GM12878 (cell line): ENCODE data around the gene SAP30L. TPM values are rescaled to one million over a fixed set of nuclear protein-coding genes. Genes with fewer than 3 reads are reported as not detected.

Source experiments
- ATAC-seq: fragments of 200-7000 bp; cut with Tn5 transposase; 3 replicates; pipeline ENCODE4 v1.9.1; 2020; ENCODE audit warnings: mild to moderate bottlenecking, moderate library complexity
- BruUV-seq: library from RNA; stranded (reverse); fragments of 400-500 nt; replicated peaks from 2 replicates; lab custom pipeline; 2021; lab: Mats Ljungman, UMichigan
- CTCF ChIA-PET: fragments of 300-600 bp; sonication (Branson Sonifier 250); formaldehyde crosslinking; extraction: SDS; loops from one replicate; lab custom pipeline; 2021; ENCODE audit warnings: inconsistent platforms; lab: Yijun Ruan, JAX
- POLR2A ChIA-PET: fragments of 350-600 bp; formaldehyde crosslinking; extraction: SDS; loops from one replicate; lab custom pipeline; 2021; ENCODE audit warnings: inconsistent platforms; lab: Charles Lee
- RAD21 ChIA-PET: fragments of 300-600 bp; sonication (Branson Sonifier 250); formaldehyde crosslinking; loops from one replicate; lab custom pipeline; 2023; ENCODE audit warnings: antibody characterized with exemption; ENCODE audit not compliant: unreplicated experiment; lab: Charles Lee
- SMC1A ChIA-PET: fragments of 300-600 bp; sonication (Branson Sonifier 250); formaldehyde crosslinking; loops from one replicate; lab custom pipeline; 2023; ENCODE audit not compliant: unreplicated experiment, uncharacterized antibody; lab: Charles Lee
- DNase-seq: peaks from one replicate; pipeline ENCODE4 v3.0.0-alpha.2; 2011; ENCODE audit warnings: low read depth, low spot score
- FAIRE-seq: peaks from 3 replicates; lab custom pipeline; 2011; peaks lifted over from hg19 to GRCh38; lab: Jason Lieb, UNC
- H2AFZ ChIP-seq: 2 replicates; pipeline ENCODE4 v1.6.0; 2011; ENCODE audit warnings: low read depth, low read length, control low read depth; ENCODE audit not compliant: control insufficient read depth
- H3K27ac ChIP-seq: 2 replicates; pipeline ENCODE4 v1.5.1; 2011; ENCODE audit warnings: control low read depth; ENCODE audit not compliant: control insufficient read depth, insufficient read depth
- H3K27me3 ChIP-seq, 2 experiments: replicated peaks in 1 of 2; 2 replicates each; pipeline versions ENCODE4 v1.6.0 to v1.6.1; 2011; ENCODE audit warnings: low read length in 1 of 2; ENCODE audit not compliant: control insufficient read depth in 2 of 2, insufficient read depth in 2 of 2
- H3K36me3 ChIP-seq, 2 experiments: 2 replicates each; pipeline ENCODE4 v1.5.1; 2011; ENCODE audit warnings: low read length in 1 of 2; ENCODE audit not compliant: control insufficient read depth in 2 of 2, insufficient read depth in 2 of 2
- H3K4me1 ChIP-seq: 2 replicates; pipeline ENCODE4 v1.6.1; 2011; ENCODE audit warnings: mild to moderate bottlenecking, low read length, moderate library complexity, mixed read lengths; ENCODE audit not compliant: control insufficient read depth, insufficient read depth
- H3K4me2 ChIP-seq: 2 replicates; pipeline ENCODE4 v1.6.0; 2011; ENCODE audit warnings: control low read depth; ENCODE audit not compliant: control insufficient read depth, insufficient read depth
- H3K4me3 ChIP-seq: fragments of 200-600 bp; sonication (generic); 2 replicates; pipeline ENCODE4 v1.5.1; 2016
- H3K79me2 ChIP-seq: 2 replicates; pipeline ENCODE4 v1.6.0; 2011; ENCODE audit warnings: low read length; ENCODE audit not compliant: control insufficient read depth, insufficient read depth
- H3K9ac ChIP-seq: 2 replicates; pipeline ENCODE4 v1.8.0; 2011; ENCODE audit warnings: low read length, control low read depth, mixed read lengths; ENCODE audit not compliant: control insufficient read depth, insufficient read depth
- H3K9me3 ChIP-seq: replicated peaks from 3 replicates; pipeline ENCODE4 v1.5.1; 2011; ENCODE audit warnings: mild to moderate bottlenecking, low read length; ENCODE audit not compliant: control insufficient read depth, insufficient read depth
- H4K20me1 ChIP-seq: 2 replicates; pipeline ENCODE4 v1.6.0; 2011; ENCODE audit not compliant: control insufficient read depth, insufficient read depth
- BMI1 ChIP-seq: fragments of 450-650 bp; IDR thresholded peaks from 2 replicates; pipeline ENCODE4 v1.6.1; 2016; ENCODE audit warnings: mild to moderate bottlenecking, moderate library complexity, borderline replicate concordance
- FOXM1 ChIP-seq: IDR thresholded peaks from 2 replicates; pipeline ENCODE4 v1.6.1; 2012; ENCODE audit warnings: low read depth, mild to moderate bottlenecking, inconsistent platforms, low read length, moderate library complexity
- MTA2 ChIP-seq: fragments of 450-650 bp; IDR thresholded peaks from 2 replicates; pipeline ENCODE4 v1.6.1; 2016; ENCODE audit warnings: low read depth, mild to moderate bottlenecking, moderate library complexity
- RAD21 ChIP-seq: IDR thresholded peaks from 2 replicates; pipeline ENCODE4 v1.6.1; 2011; ENCODE audit warnings: mild to moderate bottlenecking, low read depth, low read length, moderate library complexity; ENCODE audit not compliant: insufficient read depth
- SMC3 ChIP-seq: IDR thresholded peaks from 2 replicates; pipeline ENCODE4 v1.6.1; 2011; ENCODE audit warnings: low read length, improper control_type of control experiment, borderline replicate concordance
- ZNF217 ChIP-seq: fragments of 450-650 bp; IDR thresholded peaks from 2 replicates; pipeline ENCODE4 v1.6.1; 2017; ENCODE audit warnings: antibody characterized with exemption, mild to moderate bottlenecking
- whole genome bisulfite sequencing: methylation state at CpG from one replicate; pipeline ENCODE4 v1.1.6; 2016; ENCODE audit warnings: low lambda C conversion rate; ENCODE audit not compliant: insufficient replicate concordance, insufficient coverage; ENCODE audit errors: missing lambda C conversion rate; 5-methylcytosine and 5-hydroxymethylcytosine counted together
- in situ Hi-C: fragments of 300-500 bp; cut with MboI; formaldehyde crosslinking; loops from 9 replicates; pipeline ENCODE4 v1.14.3; 2018; ENCODE audit warnings: mixed read lengths
- intact Hi-C: fragments of 100-400 bp; cut with micrococcal nuclease; formaldehyde crosslinking; loops from one replicate; pipeline ENCODE4 v1.14.2; 2022; ENCODE audit not compliant: unreplicated experiment
- polyA plus RNA-seq, 11 experiments: library from polyadenylated mRNA; depleted of rRNA in 4 of 11; unstranded in 6 of 11; stranded (reverse) in 5 of 11; fragments of >200 nt; fragmentation: Nextera tagmentation in 4 of 11; fragmentation: Illumina TruSeq in 1 of 11; extraction: Ambion mirVana in 4 of 11; extraction: Trizol in 1 of 11; gene quantifications; 1 replicate in 1 of 11; 2 replicates in 10 of 11; pipeline versions ENCODE4 v1.2.1 to v1.2.3, GENCODE V29; 2011 to 2016; ENCODE audit warnings: inconsistent platforms in 2 of 11, missing spikeins in 2 of 11, low read depth in 1 of 11
- total RNA-seq, 4 experiments: library from RNA; depleted of rRNA in 3 of 4; stranded (reverse); fragments of >200 nt in 3 of 4; fragmentation: Illumina TruSeq in 1 of 4; extraction: Trizol in 1 of 4; gene quantifications; 2 replicates each; pipeline versions ENCODE4 v1.2.1 to v1.2.3, GENCODE V29; 2013 to 2021
- TF ChIP-seq, protein P1 (sequence below): fragments of 450-650 bp; IDR thresholded peaks from 2 replicates; pipeline ENCODE4 v1.6.1; 2016; ENCODE audit warnings: mild to moderate bottlenecking
- TF ChIP-seq, protein P2 (sequence below), 3 experiments: IDR thresholded peaks in 2 of 3; conservative IDR thresholded peaks in 1 of 3; 2 replicates each; pipeline ENCODE4 v1.5.1; 2011; ENCODE audit warnings: low read depth in 3 of 3, low read length in 3 of 3, mild to moderate bottlenecking in 3 of 3, control low read depth in 2 of 3, moderate library complexity in 2 of 3, inconsistent platforms in 1 of 3, mixed read lengths in 1 of 3; ENCODE audit not compliant: control insufficient read depth in 2 of 3, insufficient read depth in 1 of 3; ENCODE audit errors: extremely low read depth in 1 of 3

SAP30L gene
- total and polyA plus RNA-seq, 10 of the 15 experiments (the other 5 are each of a cell fraction or from before 2014, with no cell fraction given), result 2.4 to 36.8 (median 15.7) TPM

DNA sequence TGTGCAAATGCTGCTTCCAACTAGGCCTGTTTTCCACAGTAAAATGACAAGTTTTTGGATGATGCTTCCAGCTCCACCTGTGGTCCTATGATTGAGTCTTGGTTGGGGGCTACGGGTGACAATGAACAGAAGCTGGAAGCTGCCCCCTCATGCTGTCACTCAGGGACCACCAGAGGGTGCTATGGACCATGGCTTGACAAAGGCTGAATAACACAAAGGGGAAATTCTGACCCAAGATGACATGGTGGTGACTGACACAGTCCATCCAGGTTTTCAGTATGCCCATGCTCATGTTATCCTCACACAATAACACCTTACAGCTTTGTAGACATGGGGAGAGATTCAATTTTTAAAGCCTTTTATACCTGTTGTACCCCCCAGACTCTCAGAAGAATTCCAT is 23.9 kb upstream of the SAP30L start:
- POLR2A ChIA-PET, result interaction anchor here (0.5 kb wide), 1 partner anchor 12 kb away, joined by 4 read pairs; no protein-coding TSS in a partner anchor
- Histone ChIP-seq H3K27ac (no peak overlapping the region), H3K36me3 (peaks cover 3 to 20% of the 10 kb centered on the region in 2 experiments; a peak in 3 of 4 replicates), H3K4me3 (no peak overlapping the region), H4K20me1 (0 out of 2 replicates have a peak, but pooled peaks cover 3% of the 10 kb centered on the region), H3K9ac (no peak overlapping the region), H3K79me2 (no peaks in the 10 kb centered on the region), H3K4me2 (no peak overlapping the region), H3K4me1 (peaks cover 2% of the 10 kb centered on the region; the same call in 1 of the 2 replicates)
- RAD21 ChIA-PET, result interaction anchor here (0.7 to 3.0 kb wide), 10 partner anchors 16 to 349 kb away, joined by 3 to 12 read pairs (median 4); no protein-coding TSS in a partner anchor
- intact Hi-C loops, result loop anchor here (1.0 to 2.0 kb wide), 2 partner anchors 189 to 218 kb away; no protein-coding TSS in a partner anchor
- CTCF ChIA-PET, result interaction anchor here (0.7 to 3.8 kb wide), 22 partner anchors 9 to 457 kb away, joined by 3 to 27 read pairs (median 4); no protein-coding TSS in a partner anchor
- 33% methylated on average over 1 of the region's 1 CpG for WGBS
- TF ChIP-seq, protein P1, sequence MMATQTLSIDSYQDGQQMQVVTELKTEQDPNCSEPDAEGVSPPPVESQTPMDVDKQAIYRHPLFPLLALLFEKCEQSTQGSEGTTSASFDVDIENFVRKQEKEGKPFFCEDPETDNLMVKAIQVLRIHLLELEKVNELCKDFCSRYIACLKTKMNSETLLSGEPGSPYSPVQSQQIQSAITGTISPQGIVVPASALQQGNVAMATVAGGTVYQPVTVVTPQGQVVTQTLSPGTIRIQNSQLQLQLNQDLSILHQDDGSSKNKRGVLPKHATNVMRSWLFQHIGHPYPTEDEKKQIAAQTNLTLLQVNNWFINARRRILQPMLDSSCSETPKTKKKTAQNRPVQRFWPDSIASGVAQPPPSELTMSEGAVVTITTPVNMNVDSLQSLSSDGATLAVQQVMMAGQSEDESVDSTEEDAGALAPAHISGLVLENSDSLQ, result 0 out of 2 replicates have a peak, but pooled peaks have one; percentile 17
- TF ChIP-seq BMI1 (no peak), ZNF217 (no peak), RAD21 (peak; percentile 56), MTA2 (no peak), SMC3 (peak; percentile 16; the same call in 1 of the 2 replicates), FOXM1 (no peak)
- TF ChIP-seq, protein P2, sequence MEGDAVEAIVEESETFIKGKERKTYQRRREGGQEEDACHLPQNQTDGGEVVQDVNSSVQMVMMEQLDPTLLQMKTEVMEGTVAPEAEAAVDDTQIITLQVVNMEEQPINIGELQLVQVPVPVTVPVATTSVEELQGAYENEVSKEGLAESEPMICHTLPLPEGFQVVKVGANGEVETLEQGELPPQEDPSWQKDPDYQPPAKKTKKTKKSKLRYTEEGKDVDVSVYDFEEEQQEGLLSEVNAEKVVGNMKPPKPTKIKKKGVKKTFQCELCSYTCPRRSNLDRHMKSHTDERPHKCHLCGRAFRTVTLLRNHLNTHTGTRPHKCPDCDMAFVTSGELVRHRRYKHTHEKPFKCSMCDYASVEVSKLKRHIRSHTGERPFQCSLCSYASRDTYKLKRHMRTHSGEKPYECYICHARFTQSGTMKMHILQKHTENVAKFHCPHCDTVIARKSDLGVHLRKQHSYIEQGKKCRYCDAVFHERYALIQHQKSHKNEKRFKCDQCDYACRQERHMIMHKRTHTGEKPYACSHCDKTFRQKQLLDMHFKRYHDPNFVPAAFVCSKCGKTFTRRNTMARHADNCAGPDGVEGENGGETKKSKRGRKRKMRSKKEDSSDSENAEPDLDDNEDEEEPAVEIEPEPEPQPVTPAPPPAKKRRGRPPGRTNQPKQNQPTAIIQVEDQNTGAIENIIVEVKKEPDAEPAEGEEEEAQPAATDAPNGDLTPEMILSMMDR (IDR thresholded peaks at IDR 0.05 in 2 of 3, conservative IDR thresholded peaks at IDR 0.05 in 1 of 3; ENCODE audit: control insufficient read depth in 2 of 3, extremely low read depth in 1 of 3, insufficient read depth in 1 of 3, low read depth in 3 of 3, low read length in 3 of 3), result peak; percentile 53 to 64 (median 56)
- TF ChIP-seq, all 136 proteins: peak for 4
- no peaks in the 10 kb centered on the region; the same call in 2 of the 3 replicates for H3K9me3 ChIP-seq
- peak; percentile 23 for FAIRE-seq
- no TSS peak for BruUV-seq
- no peak overlapping the region for H2AFZ ChIP-seq
- peak; percentile 86 for ATAC-seq
- no peak for DNase-seq
- in situ Hi-C loops, result no loop called here
- SMC1A ChIA-PET, result interaction anchor here (0.5 to 3.5 kb wide), 18 partner anchors 10 to 353 kb away, joined by 3 to 16 read pairs (median 3); no protein-coding TSS in a partner anchor
- no peaks in the 10 kb centered on the region for H3K27me3 ChIP-seq
